Calu3 (cell line): Measurements from ENCODE around the gene RANBP1. TPM values are rescaled to one million over a fixed set of nuclear protein-coding genes. Genes with fewer than 3 reads are reported as not detected.

Experiments used
- BruUV-seq: library from RNA; stranded (reverse); fragments of 400-500 nt; replicated peaks from 2 replicates; lab custom pipeline; 2021; lab: Mats Ljungman, UMichigan
- CTCF ChIA-PET: fragments of 300-600 bp; sonication (Branson Sonifier 250); formaldehyde crosslinking; loops from one replicate; lab custom pipeline; 2022; ENCODE audit warnings: antibody characterized with exemption; lab: Charles Lee
- DNase-seq: peaks from one replicate; pipeline ENCODE4 v3.0.0; 2022
- H3K27ac Mint-ChIP-seq: one replicate; pipeline ENCODE4 v1.8.0; 2022; ENCODE audit warnings: mixed read lengths; ENCODE audit not compliant: unreplicated experiment
- H3K27me3 Mint-ChIP-seq: one replicate; pipeline ENCODE4 v1.8.0; 2022; ENCODE audit warnings: mixed read lengths; ENCODE audit not compliant: unreplicated experiment
- H3K36me3 Mint-ChIP-seq: one replicate; pipeline ENCODE4 v1.8.0; 2022; ENCODE audit warnings: mild to moderate bottlenecking, moderate library complexity, mixed read lengths; ENCODE audit not compliant: insufficient read depth, unreplicated experiment
- H3K4me1 Mint-ChIP-seq: one replicate; pipeline ENCODE4 v1.8.0; 2022; ENCODE audit warnings: mild to moderate bottlenecking, low read depth, mixed read lengths; ENCODE audit not compliant: unreplicated experiment
- H3K4me3 Mint-ChIP-seq: one replicate; pipeline ENCODE4 v1.8.0; 2022; ENCODE audit warnings: mild to moderate bottlenecking, low read depth, moderate library complexity, mixed read lengths; ENCODE audit not compliant: unreplicated experiment
- H3K9me3 Mint-ChIP-seq: one replicate; pipeline ENCODE4 v1.8.0; 2022; ENCODE audit warnings: low read depth, mixed read lengths; ENCODE audit not compliant: unreplicated experiment
- CTCF ChIP-seq: fragments of 200-600 bp; IDR thresholded peaks from one replicate; pipeline ENCODE4 v1.8.0; 2022; ENCODE audit warnings: antibody characterized with exemption; ENCODE audit not compliant: unreplicated experiment
- intact Hi-C: fragments of 100-400 bp; cut with micrococcal nuclease; formaldehyde crosslinking; loops from one replicate; pipeline ENCODE4 v1.10.0; 2022; ENCODE audit not compliant: unreplicated experiment
- total RNA-seq: library from RNA; stranded (reverse); gene quantifications from 2 replicates; pipeline ENCODE4 v1.2.3, GENCODE V29; 2022

RANBP1 gene
- total RNA-seq, 1 experiment from 2014 or later, result 208 TPM

GRCh38 chr22:20101638-20102037 lies 14.3 kb upstream of the RANBP1 start:
- H3K9me3 Mint-ChIP-seq, result no peaks in the 10 kb centered on the region
- TF ChIP-seq CTCF, result no peak
- intact Hi-C loops, result no loop called here
- H3K36me3 Mint-ChIP-seq, result peaks cover 47% of the 10 kb centered on the region
- CTCF ChIA-PET, result no interaction called here
- no peak for DNase-seq
- no peaks in the 10 kb centered on the region for H3K4me1 Mint-ChIP-seq
- BruUV-seq, result no TSS peak
- H3K4me3 Mint-ChIP-seq, result no peak overlapping the region
- no peaks in the 10 kb centered on the region for H3K27me3 Mint-ChIP-seq
- no peak overlapping the region for H3K27ac Mint-ChIP-seq

DNA sequence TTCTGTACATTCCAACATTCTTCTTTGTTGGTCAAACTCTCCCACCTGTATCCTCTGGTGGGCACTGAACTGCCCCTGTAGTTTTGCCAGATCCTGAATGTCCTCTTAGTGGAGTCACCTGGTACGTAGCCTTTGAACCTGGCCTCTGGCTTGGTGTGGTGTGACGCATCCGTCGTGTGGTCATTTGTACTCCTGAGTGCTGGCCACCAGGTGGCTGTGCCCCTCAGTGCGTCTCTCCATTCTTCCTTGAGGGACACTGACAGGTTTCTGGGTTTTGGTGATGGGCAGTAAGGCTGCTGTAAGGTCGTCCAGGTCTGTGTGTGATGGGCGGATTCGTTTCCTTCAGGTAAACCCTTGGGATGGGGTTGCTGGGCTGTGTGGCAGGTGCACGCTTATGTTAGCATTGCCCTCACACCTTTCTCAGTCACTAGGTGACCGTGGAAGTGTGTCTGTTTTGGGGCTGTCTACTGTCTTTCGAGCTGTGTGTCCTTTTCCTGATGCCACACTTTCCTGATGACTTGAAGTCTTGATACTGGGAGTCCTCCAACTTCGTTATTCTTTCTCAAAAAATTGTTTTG lies 13.6 kb upstream of the RANBP1 start:
- H3K9me3 Mint-ChIP-seq, result no peaks in the 10 kb centered on the region
- H3K4me1 Mint-ChIP-seq, result no peaks in the 10 kb centered on the region
- TF ChIP-seq CTCF, result no peak
- intact Hi-C loops, result no loop called here
- H3K36me3 Mint-ChIP-seq, result peaks cover 45% of the 10 kb centered on the region
- H3K27ac Mint-ChIP-seq, result no peak overlapping the region
- no TSS peak for BruUV-seq
- no peak overlapping the region for H3K4me3 Mint-ChIP-seq
- no peaks in the 10 kb centered on the region for H3K27me3 Mint-ChIP-seq
- CTCF ChIA-PET, result interaction anchor here (0.9 kb wide), 1 partner anchor 23 kb away, joined by 5 read pairs; no protein-coding TSS in a partner anchor
- no peak for DNase-seq

- no peaks in the 10 kb centered on the region for H3K9me3 Mint-ChIP-seq
- no peak for TF ChIP-seq CTCF
- CTCF ChIA-PET, result no interaction called here
Measured at GRCh38 chr22:20105456-20106204, 10.3 kb upstream of the RANBP1 start.

GRCh38 chr22:20106205-20106848 lies 9.6 kb upstream of the RANBP1 start:
- Mint-ChIP-seq H3K27ac (no peak overlapping the region), H3K36me3 (peaks cover 60% of the 10 kb centered on the region), H3K4me3 (no peak overlapping the region), H3K9me3 (no peaks in the 10 kb centered on the region), H3K4me1 (no peaks in the 10 kb centered on the region), H3K27me3 (no peaks in the 10 kb centered on the region)
- DNase-seq, result no peak
- no TSS peak for BruUV-seq
- intact Hi-C loops, result no loop called here
- TF ChIP-seq CTCF, result no peak
- CTCF ChIA-PET, result interaction anchor here (0.6 kb wide), 1 partner anchor 440 kb away, joined by 4 read pairs; no protein-coding TSS in a partner anchor

More at GRCh38 chr22:20105456-20106204, 10.3 kb upstream of the RANBP1 start:
- H3K27me3 Mint-ChIP-seq, result no peaks in the 10 kb centered on the region
- no peak overlapping the region for H3K27ac Mint-ChIP-seq
- no TSS peak for BruUV-seq
- no peak overlapping the region for H3K4me3 Mint-ChIP-seq
- H3K4me1 Mint-ChIP-seq, result no peaks in the 10 kb centered on the region
- H3K36me3 Mint-ChIP-seq, result peaks cover 60% of the 10 kb centered on the region
- intact Hi-C loops, result no loop called here
- DNase-seq, result no peak
